Body of pancreas (tissue), 4 donors: Measurements from ENCODE around the gene ADCY3. TPM values are rescaled to one million over a fixed set of nuclear protein-coding genes. Genes with fewer than 3 reads are reported as not detected.

Source experiments
- ATAC-seq: fragments of 150-250 bp; one replicate; pipeline ENCODE4 v1.9.1; 2016
- DNase-seq, 4 donors: peaks; one replicate each; pipeline ENCODE4 v3.0.0-alpha.2; 2019
- H3K27ac ChIP-seq, 4 donors: fragments of 200-600 bp; sonication (generic); 1 replicate in 3 of 4; 2 replicates in 1 of 4; pipeline versions ENCODE4 v1.5.1 to v1.6.1; 2016 to 2019; ENCODE audit warnings: mild to moderate bottlenecking in 1 of 4, mixed read lengths in 1 of 4, moderate library complexity in 1 of 4
- H3K27me3 ChIP-seq, 2 donors: fragments of 200-600 bp; sonication (generic); one replicate each; pipeline ENCODE4 v1.6.0; 2016; ENCODE audit warnings: mild to moderate bottlenecking in 1 of 2
- H3K36me3 ChIP-seq, 2 donors: fragments of 200-600 bp; sonication (generic); replicated peaks in 1 of 2; 2 replicates each; pipeline ENCODE4 v1.5.1; 2016; ENCODE audit warnings: low read depth in 2 of 2; ENCODE audit not compliant: insufficient read depth in 1 of 2
- H3K4me1 ChIP-seq: fragments of 200-600 bp; sonication (generic); one replicate; pipeline ENCODE4 v1.6.0; 2016
- H3K4me3 ChIP-seq, 2 donors: fragments of 200-600 bp; sonication (generic); 1 replicate in 1 of 2; 2 replicates in 1 of 2; pipeline ENCODE4 v1.5.1; 2016 to 2019
- H3K9me3 ChIP-seq, 3 donors: fragments of 200-600 bp; sonication (generic); 1 replicate in 2 of 3; 2 replicates in 1 of 3; pipeline ENCODE4 v1.5.1; 2016
- CTCF ChIP-seq, 7 experiments: fragments of 450-650 bp in 4 of 7; fragments of 200-600 bp in 3 of 7; sonication (generic) in 3 of 7; IDR thresholded peaks; one replicate each; pipeline ENCODE4 v1.5.1; 2016 to 2019; ENCODE audit warnings: antibody characterized with exemption in 7 of 7
- POLR2A ChIP-seq, 3 donors: fragments of 450-650 bp; IDR thresholded peaks; one replicate each; pipeline ENCODE4 v1.6.1; 2016; ENCODE audit warnings: antibody characterized with exemption in 3 of 3, mild to moderate bottlenecking in 2 of 3
- WGBS, 2 donors: methylation state at CpG; one replicate each; pipeline ENCODE4 v1.1.5; 2017; 5-methylcytosine and 5-hydroxymethylcytosine counted together
- intact Hi-C: fragments of 100-400 bp; cut with DNase I; formaldehyde crosslinking; loops from one replicate; pipeline ENCODE4 v1.15.1; 2023
- total RNA-seq, 2 donors: library from RNA; depleted of rRNA; stranded (reverse); fragments of >200 nt; gene quantifications; one replicate each; pipeline ENCODE4 v1.1.0, GENCODE V29; 2016

Gene ADCY3
- total RNA-seq, 2 donors from 2014 or later: 17.1 to 63.9 TPM

GRCh38 chr2:24906466-24906865 is 13.6 kb downstream of the ADCY3 start:
- Histone ChIP-seq H3K9me3 (no peaks in the 10 kb centered on the region), H3K36me3 (no peaks in the 10 kb centered on the region), H3K4me1 (no peaks in the 10 kb centered on the region), H3K27me3 (no peaks in the 10 kb centered on the region), H3K4me3 (no peak overlapping the region), H3K27ac (no peak overlapping the region)
- 82 to 83% methylated on average over 4 to 6 of the region's 6 CpGs for WGBS, 2 donors
- TF ChIP-seq CTCF (IDR thresholded peaks at IDR 0.05) (no peak), POLR2A (IDR thresholded peaks at IDR 0.05) (no peak)
- DNase-seq (no peak), ATAC-seq (no peak)
- intact Hi-C loops: no loop called here

GRCh38 chr2:24903161-24904103 is 16.6 kb downstream of the ADCY3 start:
- no peak for ATAC-seq
- H3K9me3 ChIP-seq: no peaks in the 10 kb centered on the region
- TF ChIP-seq CTCF (IDR thresholded peaks at IDR 0.05): no peak
- TF ChIP-seq POLR2A (IDR thresholded peaks at IDR 0.05): no peak
- intact Hi-C loops: no loop called here
- no peaks in the 10 kb centered on the region for H3K4me1 ChIP-seq
- no peak overlapping the region for H3K27ac ChIP-seq
- H3K36me3 ChIP-seq: no peaks in the 10 kb centered on the region
- WGBS, 2 donors: 87 to 89% methylated on average over 22 to 23 of the region's 23 CpGs
- no peaks in the 10 kb centered on the region for H3K27me3 ChIP-seq
- DNase-seq: no peak
- no peak overlapping the region for H3K4me3 ChIP-seq

GRCh38 chr2:24899361-24899910 is 20.6 kb downstream of the ADCY3 start:
- ATAC-seq: no peak
- H3K9me3 ChIP-seq: peaks cover 0 to 12% (median 0%) of the 10 kb centered on the region in 3 donors
- 79 to 86% methylated on average over 4 to 7 of the region's 7 CpGs for WGBS, 2 donors

GRCh38 chr2:24898122-24899109 is 21.6 kb downstream of the ADCY3 start:
- no peak for TF ChIP-seq POLR2A (IDR thresholded peaks at IDR 0.05)
- no peak for TF ChIP-seq CTCF (IDR thresholded peaks at IDR 0.05)
- DNase-seq (no peak), ATAC-seq (no peak)
- Histone ChIP-seq H3K27ac (no peak overlapping the region), H3K36me3 (no peaks in the 10 kb centered on the region), H3K9me3 (peaks cover 0 to 12% (median 0%) of the 10 kb centered on the region in 3 donors), H3K4me1 (peaks cover 4% of the 10 kb centered on the region), H3K4me3 (no peak overlapping the region), H3K27me3 (no peaks in the 10 kb centered on the region)
- 86 to 95% methylated on average over 27 to 30 of the region's 30 CpGs for WGBS, 2 donors
- intact Hi-C loops: no loop called here

More at GRCh38 chr2:24899361-24899910, 20.6 kb downstream of the ADCY3 start:
- Histone ChIP-seq H3K4me3 (no peak overlapping the region), H3K27me3 (no peaks in the 10 kb centered on the region), H3K36me3 (no peaks in the 10 kb centered on the region), H3K27ac (no peak overlapping the region), H3K4me1 (no peaks in the 10 kb centered on the region)
- no peak for DNase-seq
- intact Hi-C loops: no loop called here
- TF ChIP-seq CTCF (IDR thresholded peaks at IDR 0.05) (no peak), POLR2A (IDR thresholded peaks at IDR 0.05) (no peak)
